Measurements from ENCODE around the gene HOXC12.

Gene HOXC12

GRCh38 chr12:54007538-54008259 is 53.0 kb downstream of the HOXC12 start:
- TF ChIP-seq CTCF (IDR thresholded peaks at IDR 0.05; ENCODE audit: low read depth, low read length): no peak
- DNase-seq (ENCODE audit: extremely low read depth, low read depth): no peak

GRCh38 chr12:54008260-54008552 is 53.5 kb downstream of the HOXC12 start:
- DNase-seq (ENCODE audit: extremely low read depth, low read depth): no peak
- no peak for TF ChIP-seq CTCF (IDR thresholded peaks at IDR 0.05; ENCODE audit: low read depth, low read length)
